ENCODE data around the gene PCIF1.

- TF ChIP-seq CTCF (IDR thresholded peaks at IDR 0.05; ENCODE audit: poor library complexity) (no peak), EZH2 (IDR thresholded peaks at IDR 0.05; ENCODE audit: borderline replicate concordance) (no peak)
Observed at GRCh38 chr20:45927071-45927878, 7.2 kb upstream of the PCIF1 start.
